ENCODE measurements around the gene CMAS.
"Not testable (repeated sequence)": the region's sequence is repeated elsewhere in the genome, so short reads cannot be mapped to it uniquely, and the experiment has no call there.

DNA sequence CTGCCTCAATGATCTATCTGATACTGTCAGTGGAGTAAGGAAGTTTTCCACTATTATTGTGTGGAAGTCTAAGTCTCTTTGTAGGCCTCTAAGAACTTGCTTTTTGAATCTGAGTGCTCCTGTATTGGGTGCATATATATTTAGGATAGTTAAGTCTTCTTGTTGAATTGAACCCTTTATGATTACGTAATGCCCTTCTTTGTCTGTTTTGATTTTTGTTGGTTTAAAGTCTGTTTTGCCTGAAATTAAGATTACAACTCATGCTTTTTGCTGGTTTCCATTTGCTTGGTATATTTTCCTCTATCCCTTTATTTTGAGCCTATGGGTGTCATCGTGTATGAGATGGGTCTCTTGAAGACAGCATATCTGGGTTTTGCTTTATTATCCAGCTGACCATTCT lies 53.0 kb downstream of the CMAS start:
- TF ChIP-seq JUN (IDR thresholded peaks at IDR 0.05; ENCODE audit: borderline replicate concordance, insufficient read depth, insufficient read length, low read depth); POLR2AphosphoS5 (IDR thresholded peaks at IDR 0.05; ENCODE audit: insufficient read depth, low read depth, low read length); POLR2A (IDR thresholded peaks at IDR 0.05; ENCODE audit: low read depth, low read length); EZH2 (IDR thresholded peaks at IDR 0.05; ENCODE audit: borderline replicate concordance, low read depth, low read length, severe bottlenecking); MYC (IDR thresholded peaks at IDR 0.05; ENCODE audit: low read depth, low read length); GATA2 (IDR thresholded peaks at IDR 0.05; ENCODE audit: insufficient read depth, insufficient read length, low read depth, low read length); FOS (IDR thresholded peaks at IDR 0.05; ENCODE audit: borderline replicate concordance, insufficient read depth, low read length): not testable (repeated sequence)
- TF ChIP-seq, protein P1, sequence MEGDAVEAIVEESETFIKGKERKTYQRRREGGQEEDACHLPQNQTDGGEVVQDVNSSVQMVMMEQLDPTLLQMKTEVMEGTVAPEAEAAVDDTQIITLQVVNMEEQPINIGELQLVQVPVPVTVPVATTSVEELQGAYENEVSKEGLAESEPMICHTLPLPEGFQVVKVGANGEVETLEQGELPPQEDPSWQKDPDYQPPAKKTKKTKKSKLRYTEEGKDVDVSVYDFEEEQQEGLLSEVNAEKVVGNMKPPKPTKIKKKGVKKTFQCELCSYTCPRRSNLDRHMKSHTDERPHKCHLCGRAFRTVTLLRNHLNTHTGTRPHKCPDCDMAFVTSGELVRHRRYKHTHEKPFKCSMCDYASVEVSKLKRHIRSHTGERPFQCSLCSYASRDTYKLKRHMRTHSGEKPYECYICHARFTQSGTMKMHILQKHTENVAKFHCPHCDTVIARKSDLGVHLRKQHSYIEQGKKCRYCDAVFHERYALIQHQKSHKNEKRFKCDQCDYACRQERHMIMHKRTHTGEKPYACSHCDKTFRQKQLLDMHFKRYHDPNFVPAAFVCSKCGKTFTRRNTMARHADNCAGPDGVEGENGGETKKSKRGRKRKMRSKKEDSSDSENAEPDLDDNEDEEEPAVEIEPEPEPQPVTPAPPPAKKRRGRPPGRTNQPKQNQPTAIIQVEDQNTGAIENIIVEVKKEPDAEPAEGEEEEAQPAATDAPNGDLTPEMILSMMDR (IDR thresholded peaks at IDR 0.05; ENCODE audit: extremely low read depth in 1 of 2, insufficient read depth in 1 of 2, low read depth in 1 of 2, low read length in 2 of 2) = not testable (repeated sequence)

Measured in endothelial cell of umbilical vein (primary cell).